H1 (cell line): Measurements from ENCODE around the gene MYG1. TPM values are rescaled to one million over a fixed set of nuclear protein-coding genes. Genes with fewer than 3 reads are reported as not detected.
"Not testable (repeated sequence)": the region's sequence is repeated elsewhere in the genome, so short reads cannot be mapped to it uniquely, and the experiment has no call there.

Experiments used
- CTCF ChIA-PET: fragments of 300-600 bp; sonication (Branson Sonifier 250); formaldehyde crosslinking; loops from one replicate; lab custom pipeline; 2021; ENCODE audit not compliant: partially characterized antibody; lab: Charles Lee
- POLR2A ChIA-PET: fragments of 300-600 bp; sonication (Branson Sonifier 250); formaldehyde crosslinking; loops from one replicate; lab custom pipeline; 2021; ENCODE audit warnings: inconsistent platforms; ENCODE audit not compliant: partially characterized antibody; lab: Charles Lee
- DNase-seq, 2 experiments: peaks; one replicate each; pipeline versions ENCODE4 v3.0.0 to v3.0.0-alpha.2; 2010 to 2022; ENCODE audit warnings: low spot score in 2 of 2, low read depth in 1 of 2, mixed read lengths in 1 of 2
- FAIRE-seq: peaks from 2 replicates; lab custom pipeline; 2011; peaks lifted over from hg19 to GRCh38; lab: Jason Lieb, UNC
- H2AFZ ChIP-seq: 2 replicates; pipeline ENCODE4 v1.8.1; 2012; ENCODE audit warnings: low read length, inconsistent platforms
- H2AK5ac ChIP-seq: 2 replicates; pipeline ENCODE4 v1.6.1; 2013; ENCODE audit warnings: low read depth, low read length
- H2BK120ac ChIP-seq: replicated peaks from 2 replicates; pipeline ENCODE3; 2013; ENCODE audit warnings: low read depth, low read length, inconsistent platforms
- H2BK12ac ChIP-seq: 2 replicates; pipeline ENCODE4 v1.6.1; 2013; ENCODE audit warnings: low read depth, low read length
- H2BK15ac ChIP-seq: 2 replicates; pipeline ENCODE4 v1.6.1; 2013; ENCODE audit warnings: low read length
- H2BK20ac ChIP-seq: 2 replicates; pipeline ENCODE4 v1.6.1; 2013; ENCODE audit warnings: low read length
- H2BK5ac ChIP-seq: 2 replicates; pipeline ENCODE4 v1.6.1; 2013; ENCODE audit warnings: low read depth, low read length
- H3K14ac ChIP-seq: 2 replicates; pipeline ENCODE4 v1.6.1; 2013; ENCODE audit warnings: inconsistent platforms; ENCODE audit not compliant: insufficient read length
- H3K18ac ChIP-seq: 2 replicates; pipeline ENCODE4 v1.6.1; 2013; ENCODE audit warnings: low read length; ENCODE audit errors: extremely low read depth
- H3K23ac ChIP-seq: 2 replicates; pipeline ENCODE4 v1.6.1; 2013; ENCODE audit warnings: inconsistent platforms; ENCODE audit not compliant: insufficient read length
- H3K23me2 ChIP-seq: 2 replicates; pipeline ENCODE4 v1.6.1; 2013; ENCODE audit warnings: low read depth, low read length
- H3K27ac ChIP-seq: 2 replicates; pipeline ENCODE4 v1.6.1; 2011; ENCODE audit warnings: low read depth, low read length, inconsistent platforms
- H3K27me3 ChIP-seq, 4 experiments: replicated peaks in 1 of 4; 1 replicate in 1 of 4; 2 replicates in 3 of 4; pipeline versions ENCODE4 v1.6.1 to v1.8.1; 2011 to 2013; ENCODE audit warnings: low read length in 3 of 4, mild to moderate bottlenecking in 3 of 4, inconsistent platforms in 2 of 4, mixed read lengths in 2 of 4, moderate library complexity in 1 of 4; ENCODE audit not compliant: control insufficient read depth in 3 of 4, insufficient read depth in 3 of 4; ENCODE audit errors: extremely low read depth in 1 of 4
- H3K36me3 ChIP-seq, 4 experiments: 2 replicates each; pipeline versions ENCODE4 v1.6.1 to v1.8.1; 2011 to 2013; ENCODE audit warnings: mild to moderate bottlenecking in 4 of 4, low read length in 3 of 4, moderate library complexity in 2 of 4, control low read depth in 1 of 4, inconsistent platforms in 1 of 4; ENCODE audit not compliant: insufficient read depth in 4 of 4, control insufficient read depth in 2 of 4
- H3K4ac ChIP-seq: replicated peaks from 2 replicates; pipeline ENCODE3; 2013; ENCODE audit warnings: low read length, low read depth, mixed read lengths, inconsistent platforms; ENCODE audit not compliant: insufficient read length
- H3K4me1 ChIP-seq, 4 experiments: replicated peaks in 1 of 4; 1 replicate in 1 of 4; 2 replicates in 3 of 4; pipeline versions ENCODE4 v1.6.1 to v1.8.1; 2011 to 2013; ENCODE audit warnings: low read length in 3 of 4, inconsistent platforms in 2 of 4, mixed read lengths in 1 of 4; ENCODE audit not compliant: insufficient read depth in 4 of 4, control insufficient read depth in 3 of 4
- H3K4me2 ChIP-seq, 2 experiments: 2 replicates each; pipeline versions ENCODE4 v1.6.1 to v1.8.1; 2011 to 2013; ENCODE audit warnings: low read depth in 2 of 2, low read length in 2 of 2, control low read depth in 1 of 2, inconsistent platforms in 1 of 2, mild to moderate bottlenecking in 1 of 2; ENCODE audit not compliant: insufficient read depth in 1 of 2
- H3K4me3 ChIP-seq, 4 experiments: fragments of 200-600, 300-600 bp in 1 of 4; sonication (generic), shearing (Covaris generic), sonication (Bioruptor Twin) in 1 of 4; 2 replicates each; pipeline versions ENCODE4 v1.5.1 to v1.8.1; 2011 to 2016; ENCODE audit warnings: low read length in 4 of 4, low read depth in 3 of 4, control low read depth in 2 of 4, inconsistent platforms in 2 of 4, mild to moderate bottlenecking in 2 of 4, mixed read lengths in 1 of 4, moderate library complexity in 1 of 4; ENCODE audit not compliant: insufficient read depth in 2 of 4; ENCODE audit errors: extremely low read depth in 1 of 4
- H3K56ac ChIP-seq: replicated peaks from 2 replicates; pipeline ENCODE3; 2013; ENCODE audit warnings: low read depth, mild to moderate bottlenecking, mixed read lengths, low read length, inconsistent platforms; ENCODE audit not compliant: insufficient read length
- H3K79me1 ChIP-seq: 2 replicates; pipeline ENCODE4 v1.6.1; 2013; ENCODE audit warnings: low read depth, low read length, control low read depth
- H3K79me2 ChIP-seq, 2 experiments: 2 replicates each; pipeline versions ENCODE4 v1.6.1 to v1.8.1; 2012 to 2013; ENCODE audit warnings: low read length in 2 of 2, mild to moderate bottlenecking in 2 of 2, inconsistent platforms in 1 of 2; ENCODE audit not compliant: insufficient read depth in 2 of 2, control insufficient read depth in 1 of 2
- H3K9ac ChIP-seq, 4 experiments: replicated peaks in 1 of 4; 1 replicate in 1 of 4; 2 replicates in 3 of 4; pipeline versions ENCODE4 v1.6.1 to v1.8.1; 2011 to 2013; ENCODE audit warnings: low read depth in 3 of 4, low read length in 3 of 4, control low read depth in 2 of 4, mild to moderate bottlenecking in 2 of 4, moderate library complexity in 2 of 4, inconsistent platforms in 1 of 4; ENCODE audit errors: extremely low read depth in 1 of 4
- H3K9me3 ChIP-seq, 2 experiments: 2 replicates each; pipeline versions ENCODE4 v1.6.1 to v1.8.1; 2012 to 2013; ENCODE audit warnings: mild to moderate bottlenecking in 2 of 2, moderate library complexity in 2 of 2, control low read depth in 1 of 2, inconsistent platforms in 1 of 2, low read depth in 1 of 2, low read length in 1 of 2, mixed read lengths in 1 of 2; ENCODE audit not compliant: insufficient read depth in 2 of 2
- H4K20me1 ChIP-seq, 2 experiments: replicated peaks in 1 of 2; 2 replicates each; pipeline versions ENCODE3 to v1.8.1; 2011 to 2013; ENCODE audit warnings: inconsistent platforms in 2 of 2, low read length in 2 of 2, mild to moderate bottlenecking in 1 of 2; ENCODE audit not compliant: insufficient read depth in 2 of 2, control insufficient read depth in 1 of 2
- H4K5ac ChIP-seq: 2 replicates; pipeline ENCODE4 v1.6.1; 2013; ENCODE audit warnings: low read length, low read depth, mixed read lengths, inconsistent platforms; ENCODE audit not compliant: insufficient read length
- H4K8ac ChIP-seq: 2 replicates; pipeline ENCODE4 v1.8.0; 2013; ENCODE audit warnings: mild to moderate bottlenecking, moderate library complexity, low read length, inconsistent platforms; ENCODE audit not compliant: insufficient read depth; ENCODE audit errors: extremely low read depth
- H4K91ac ChIP-seq: replicated peaks from 2 replicates; pipeline ENCODE3; 2013; ENCODE audit warnings: low read length, mixed read lengths, inconsistent platforms; ENCODE audit not compliant: insufficient read length
- HDAC2 ChIP-seq, 2 experiments: fragments of 300-600 bp in 1 of 2; sonication (generic) in 1 of 2; IDR thresholded peaks; 2 replicates each; pipeline ENCODE4 v1.6.1; 2011 to 2012; ENCODE audit warnings: low read depth in 2 of 2, low read length in 2 of 2, mild to moderate bottlenecking in 2 of 2, moderate library complexity in 2 of 2, borderline replicate concordance in 1 of 2, inconsistent platforms in 1 of 2
- polyA plus RNA-seq, 7 experiments: library from polyadenylated mRNA; depleted of rRNA in 3 of 7; stranded (reverse) in 5 of 7; unstranded in 2 of 7; fragments of >200 nt in 5 of 7; fragments of 200-250 nt in 2 of 7; gene quantifications; 1 replicate in 5 of 7; 2 replicates in 1 of 7; 4 replicates in 1 of 7; pipeline versions ENCODE4 v1.2.1 to v1.2.3, GENCODE V29; 2011 to 2013; ENCODE audit warnings: missing spikeins in 2 of 7, mixed read lengths in 2 of 7
- total RNA-seq: library from RNA; stranded (reverse); fragmentation: NEBNext Ultra II Directional; extraction: Animal tissue kit (Norgen Biotek cat#: 25700); gene quantifications from 2 replicates; pipeline ENCODE4 v1.2.1, GENCODE V29; 2021

Gene MYG1
- total and polyA plus RNA-seq, 2 of the 8 experiments (the other 6 are each of a cell fraction or from before 2014, with no cell fraction given): 83.3 to 104 TPM

DNA sequence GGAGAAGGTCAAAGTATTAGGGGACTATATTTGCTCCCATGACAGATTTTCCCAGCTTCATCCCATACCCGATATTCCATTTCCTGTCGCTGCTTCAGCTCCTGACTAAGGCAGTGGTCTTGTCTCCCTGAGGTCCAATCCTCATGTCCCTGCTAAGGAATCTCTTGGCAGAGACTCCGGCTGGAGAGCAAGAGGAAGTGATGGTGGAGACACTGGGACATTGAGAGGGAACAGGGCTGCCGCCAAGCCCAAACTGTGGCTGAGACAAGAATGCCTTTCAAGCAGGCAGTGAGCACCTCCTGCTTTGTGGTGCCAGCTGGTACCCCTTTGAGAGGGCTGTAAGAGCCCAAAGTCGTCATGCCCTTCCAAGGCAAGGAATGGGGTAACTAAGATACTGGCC is 31.2 kb downstream of the MYG1 start (continued):
- TF ChIP-seq HDAC2 (IDR thresholded peaks at IDR 0.05; ENCODE audit: borderline replicate concordance in 1 of 2, low read depth in 2 of 2, low read length in 2 of 2): no peak

DNA sequence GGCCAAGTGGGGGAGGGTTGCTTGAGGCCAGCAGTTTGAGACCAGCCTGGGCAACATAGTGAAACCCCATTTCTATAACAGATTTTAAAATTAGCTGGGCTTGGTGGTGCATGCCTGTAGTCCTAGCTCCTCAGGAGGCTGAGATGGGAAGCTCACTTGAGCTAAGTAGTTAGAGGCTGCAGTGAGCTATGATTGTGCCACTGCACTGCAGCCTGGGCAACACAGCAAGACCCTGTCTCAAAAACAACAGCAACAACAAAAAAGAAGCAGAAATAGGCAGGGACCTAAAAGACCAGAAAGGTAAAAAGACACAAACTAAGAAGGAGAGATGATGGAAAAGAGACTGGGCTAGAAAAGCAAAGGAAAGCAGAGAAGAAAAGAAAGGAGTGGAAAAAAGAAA is 32.8 kb downstream of the MYG1 start:
- H3K9ac ChIP-seq, H4K8ac ChIP-seq, H3K18ac ChIP-seq, H2AK5ac ChIP-seq, H2BK15ac ChIP-seq, H3K23me2 ChIP-seq, H2BK120ac ChIP-seq, H3K27ac ChIP-seq, H4K5ac ChIP-seq, H3K4me2 ChIP-seq, H2BK20ac ChIP-seq, H2BK12ac ChIP-seq, H3K4ac ChIP-seq, H3K9me3 ChIP-seq, H3K79me1 ChIP-seq, H2AFZ ChIP-seq, H3K4me3 ChIP-seq, FAIRE-seq, H3K36me3 ChIP-seq, H3K23ac ChIP-seq, DNase-seq, H2BK5ac ChIP-seq, H3K14ac ChIP-seq, H4K20me1 ChIP-seq, H4K91ac ChIP-seq, H3K79me2 ChIP-seq, H3K56ac ChIP-seq: not testable (repeated sequence)
- Histone ChIP-seq H3K27me3 (peaks cover 3 to 24% (median 20%) of the 10 kb centered on the region in 4 experiments), H3K4me1 (peaks cover 0 to 14% (median 5%) of the 10 kb centered on the region in 4 experiments; a peak in 5 of 7 replicates)
- POLR2A ChIA-PET: interaction anchor here (1.1 to 2.5 kb wide), 2 partner anchors 11 to 13 kb away, joined by 3 to 8 read pairs; partner anchors contain the start of gene AAAS
- CTCF ChIA-PET: interaction anchor here (0.7 to 21.2 kb wide), 3 partner anchors 11 to 20 kb away, joined by 3 to 381 read pairs (median 16); partner anchors contain the start of gene AAAS
